ENCODE measurements around the gene GOLGA6L10. TPM values are rescaled to one million over a fixed set of nuclear protein-coding genes. Genes with fewer than 3 reads are reported as not detected.
"Not testable (repeated sequence)": the region's sequence is repeated elsewhere in the genome, so short reads cannot be mapped to it uniquely, and the experiment has no call there.

GOLGA6L10 gene
- total RNA-seq, 4 donors from 2014 or later = under 0.01 to 6.2 (median 1.5) TPM

- intact Hi-C loops (cut with DNase I; ENCODE audit: low total_unique reads) = no loop called here
- TF ChIP-seq POLR2A (IDR thresholded peaks at IDR 0.05) = no peak
- TF ChIP-seq CTCF (IDR thresholded peaks at IDR 0.05) = no peak
- Histone ChIP-seq H3K27me3 (no peaks in the 10 kb centered on the region), H3K36me3 (no peaks in the 10 kb centered on the region), H3K4me1 (no peaks in the 10 kb centered on the region), H3K9me3 (no peaks in the 10 kb centered on the region), H3K27ac (no peak overlapping the region), H3K4me3 (no peak overlapping the region)
- no peak for DNase-seq
Observed at GRCh38 chr15:82313446-82313845, 35.8 kb downstream of the GOLGA6L10 start.

GRCh38 chr15:82312586-82313349 lies 36.5 kb downstream of the GOLGA6L10 start:
- intact Hi-C loops (cut with DNase I; ENCODE audit: low total_unique reads) = no loop called here
- H3K36me3 ChIP-seq = no peaks in the 10 kb centered on the region

GRCh38 chr15:82311321-82311720 lies 38.0 kb downstream of the GOLGA6L10 start:
- DNase-seq; H3K4me1 ChIP-seq; H3K4me3 ChIP-seq; H3K9me3 ChIP-seq; H3K27ac ChIP-seq; H3K36me3 ChIP-seq; H3K27me3 ChIP-seq; intact Hi-C loops (cut with DNase I; ENCODE audit: low total_unique reads): not testable (repeated sequence)

More at GRCh38 chr15:82312586-82313349, 36.5 kb downstream of the GOLGA6L10 start:
- Histone ChIP-seq H3K4me1 (no peaks in the 10 kb centered on the region), H3K9me3 (no peaks in the 10 kb centered on the region), H3K27ac (no peak overlapping the region), H3K27me3 (no peaks in the 10 kb centered on the region), H3K4me3 (no peak overlapping the region)
- TF ChIP-seq CTCF (IDR thresholded peaks at IDR 0.05) (no peak), POLR2A (IDR thresholded peaks at IDR 0.05) (no peak)
- no peak for DNase-seq

GRCh38 chr15:82309802-82310201 lies 39.5 kb downstream of the GOLGA6L10 start:
- Histone ChIP-seq H3K27me3 (no peaks in the 10 kb centered on the region), H3K9me3 (no peaks in the 10 kb centered on the region), H3K27ac (no peak overlapping the region), H3K4me1 (no peaks in the 10 kb centered on the region), H3K4me3 (no peak overlapping the region), H3K36me3 (no peaks in the 10 kb centered on the region)
- intact Hi-C loops (cut with DNase I; ENCODE audit: low total_unique reads) = no loop called here
- TF ChIP-seq CTCF (IDR thresholded peaks at IDR 0.05) = no peak
- TF ChIP-seq POLR2A (IDR thresholded peaks at IDR 0.05) = no peak
- no peak for DNase-seq

GRCh38 chr15:82307714-82308081 lies 41.6 kb downstream of the GOLGA6L10 start:
- no peak overlapping the region for H3K4me3 ChIP-seq
- intact Hi-C loops (cut with DNase I; ENCODE audit: low total_unique reads) = no loop called here
- no peak for DNase-seq

More at GRCh38 chr15:82307714-82308081, 41.6 kb downstream of the GOLGA6L10 start:
- no peaks in the 10 kb centered on the region for H3K9me3 ChIP-seq
- H3K27ac ChIP-seq = no peak overlapping the region
- TF ChIP-seq POLR2A (IDR thresholded peaks at IDR 0.05) = no peak
- no peak for TF ChIP-seq CTCF (IDR thresholded peaks at IDR 0.05)
- H3K36me3 ChIP-seq = no peaks in the 10 kb centered on the region
- no peaks in the 10 kb centered on the region for H3K4me1 ChIP-seq
- H3K27me3 ChIP-seq = no peaks in the 10 kb centered on the region

Data from uterus (tissue), 4 donors.